SU-DHL-6 (cell line): ENCODE measurements around the gene ITIH4.

Source experiments
- EZH2phosphoT487 ChIP-seq: fragments of 200-600 bp; sonication (generic), shearing (Covaris generic); conservative IDR thresholded peaks from 2 replicates; pipeline ENCODE4 v1.6.1; 2018; ENCODE audit warnings: mild to moderate bottlenecking, antibody characterized with exemption, low read length, moderate library complexity, mixed read lengths
- TF ChIP-seq, protein P1 (sequence below): fragments of 200-600 bp; sonication (generic); IDR thresholded peaks from one replicate; pipeline ENCODE4 v1.5.1; 2017; ENCODE audit warnings: antibody characterized with exemption, mild to moderate bottlenecking, low read length, moderate library complexity; ENCODE audit not compliant: insufficient read depth, poor library complexity, severe bottlenecking

- TF ChIP-seq, protein P1, sequence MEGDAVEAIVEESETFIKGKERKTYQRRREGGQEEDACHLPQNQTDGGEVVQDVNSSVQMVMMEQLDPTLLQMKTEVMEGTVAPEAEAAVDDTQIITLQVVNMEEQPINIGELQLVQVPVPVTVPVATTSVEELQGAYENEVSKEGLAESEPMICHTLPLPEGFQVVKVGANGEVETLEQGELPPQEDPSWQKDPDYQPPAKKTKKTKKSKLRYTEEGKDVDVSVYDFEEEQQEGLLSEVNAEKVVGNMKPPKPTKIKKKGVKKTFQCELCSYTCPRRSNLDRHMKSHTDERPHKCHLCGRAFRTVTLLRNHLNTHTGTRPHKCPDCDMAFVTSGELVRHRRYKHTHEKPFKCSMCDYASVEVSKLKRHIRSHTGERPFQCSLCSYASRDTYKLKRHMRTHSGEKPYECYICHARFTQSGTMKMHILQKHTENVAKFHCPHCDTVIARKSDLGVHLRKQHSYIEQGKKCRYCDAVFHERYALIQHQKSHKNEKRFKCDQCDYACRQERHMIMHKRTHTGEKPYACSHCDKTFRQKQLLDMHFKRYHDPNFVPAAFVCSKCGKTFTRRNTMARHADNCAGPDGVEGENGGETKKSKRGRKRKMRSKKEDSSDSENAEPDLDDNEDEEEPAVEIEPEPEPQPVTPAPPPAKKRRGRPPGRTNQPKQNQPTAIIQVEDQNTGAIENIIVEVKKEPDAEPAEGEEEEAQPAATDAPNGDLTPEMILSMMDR = peak; percentile 31
- no peak for TF ChIP-seq EZH2phosphoT487
Measured at GRCh38 chr3:52851348-52851747, 20.9 kb upstream of the ITIH4 start.
